HG03196 (cell line): ENCODE measurements around the gene KIF17.

Source experiments
- ATAC-seq: cut with Tn5 transposase; IDR thresholded peaks from one replicate; pipeline ENCODE4 v1.9.1; 2021; ENCODE audit not compliant: unreplicated experiment

KIF17 gene

GRCh38 chr1:20630729-20631128 is 87.1 kb downstream of the KIF17 start:
- ATAC-seq, result no peak

GRCh38 chr1:20626524-20626923 is 91.3 kb downstream of the KIF17 start:
- ATAC-seq, result no peak

GRCh38 chr1:20626098-20626427 is 91.7 kb downstream of the KIF17 start:
- no peak for ATAC-seq

GRCh38 chr1:20625176-20626097 is 92.4 kb downstream of the KIF17 start:
- ATAC-seq, result no peak

- no peak for ATAC-seq
These were observed 93.1 kb downstream of the KIF17 start for GRCh38 chr1:20624709-20625108.

GRCh38 chr1:20621012-20621411 is 96.8 kb downstream of the KIF17 start:
- ATAC-seq, result no peak

- ATAC-seq, result no peak
These were observed 97.8 kb downstream of the KIF17 start for GRCh38 chr1:20619999-20620398.

- ATAC-seq, result no peak
These were observed 99.3 kb downstream of the KIF17 start for GRCh38 chr1:20618550-20618949.

GRCh38 chr1:20616847-20617487 is 100.8 kb downstream of the KIF17 start:
- ATAC-seq, result no peak

GRCh38 chr1:20615946-20616846 is 101.6 kb downstream of the KIF17 start:
- ATAC-seq, result no peak

GRCh38 chr1:20614131-20614579 is 103.7 kb downstream of the KIF17 start:
- ATAC-seq, result no peak
